ENCODE results near the gene OLFML2B.

OLFML2B gene

GRCh38 chr1:161978011-161978790 lies 45.5 kb downstream of the OLFML2B start:
- TF ChIP-seq SIN3A (IDR thresholded peaks at IDR 0.05; ENCODE audit: borderline replicate concordance, insufficient read depth, low read length) = no peak
- TF ChIP-seq POLR2AphosphoS5 (IDR thresholded peaks at IDR 0.05; ENCODE audit: low read depth, low read length) = no peak
- TF ChIP-seq FOXP2 (optimal IDR thresholded peaks at IDR 0.05; ENCODE audit: borderline replicate concordance, extremely low read depth, extremely low read length, insufficient read depth) = no peak
- no peak for TF ChIP-seq REST (IDR thresholded peaks at IDR 0.05; ENCODE audit: insufficient read depth in 1 of 2, low read depth in 2 of 2, low read length in 2 of 2)
- TF ChIP-seq TAF1 (IDR thresholded peaks at IDR 0.05; ENCODE audit: borderline replicate concordance, insufficient read depth, low read length) = no peak

GRCh38 chr1:161973924-161974845 lies 49.5 kb downstream of the OLFML2B start:
- no peak for TF ChIP-seq FOXP2 (optimal IDR thresholded peaks at IDR 0.05; ENCODE audit: borderline replicate concordance, extremely low read depth, extremely low read length, insufficient read depth)
- TF ChIP-seq REST (IDR thresholded peaks at IDR 0.05; ENCODE audit: insufficient read depth in 1 of 2, low read depth in 2 of 2, low read length in 2 of 2) = no peak
- no peak for TF ChIP-seq SIN3A (IDR thresholded peaks at IDR 0.05; ENCODE audit: borderline replicate concordance, insufficient read depth, low read length)
- no peak for TF ChIP-seq POLR2AphosphoS5 (IDR thresholded peaks at IDR 0.05; ENCODE audit: low read depth, low read length)
- TF ChIP-seq TAF1 (IDR thresholded peaks at IDR 0.05; ENCODE audit: borderline replicate concordance, insufficient read depth, low read length) = no peak

GRCh38 chr1:161972828-161973227 lies 50.8 kb downstream of the OLFML2B start:
- TF ChIP-seq REST (IDR thresholded peaks at IDR 0.05; ENCODE audit: insufficient read depth in 1 of 2, low read depth in 2 of 2, low read length in 2 of 2) = no peak
- TF ChIP-seq SIN3A (IDR thresholded peaks at IDR 0.05; ENCODE audit: borderline replicate concordance, insufficient read depth, low read length) = no peak
- TF ChIP-seq FOXP2 (optimal IDR thresholded peaks at IDR 0.05; ENCODE audit: borderline replicate concordance, extremely low read depth, extremely low read length, insufficient read depth) = no peak
- no peak for TF ChIP-seq POLR2AphosphoS5 (IDR thresholded peaks at IDR 0.05; ENCODE audit: low read depth, low read length)
- TF ChIP-seq TAF1 (IDR thresholded peaks at IDR 0.05; ENCODE audit: borderline replicate concordance, insufficient read depth, low read length) = no peak

- TF ChIP-seq POLR2AphosphoS5 (IDR thresholded peaks at IDR 0.05; ENCODE audit: low read depth, low read length) (no peak), REST (IDR thresholded peaks at IDR 0.05; ENCODE audit: insufficient read depth in 1 of 2, low read depth in 2 of 2, low read length in 2 of 2) (no peak), TAF1 (IDR thresholded peaks at IDR 0.05; ENCODE audit: borderline replicate concordance, insufficient read depth, low read length) (no peak), SIN3A (IDR thresholded peaks at IDR 0.05; ENCODE audit: borderline replicate concordance, insufficient read depth, low read length) (no peak), FOXP2 (optimal IDR thresholded peaks at IDR 0.05; ENCODE audit: borderline replicate concordance, extremely low read depth, extremely low read length, insufficient read depth) (no peak)
These were observed 53.0 kb downstream of the OLFML2B start for GRCh38 chr1:161970633-161971032.
